H9 (cell line): ENCODE measurements around the gene UCHL1. TPM values are rescaled to one million over a fixed set of nuclear protein-coding genes. Genes with fewer than 3 reads are reported as not detected.

Source experiments
- DNase-seq: peaks from one replicate; pipeline ENCODE4 v3.0.0-alpha.2; 2017
- H2AFZ ChIP-seq: one replicate; pipeline ENCODE4 v1.6.1; 2013; ENCODE audit warnings: mild to moderate bottlenecking, low read length, control low read depth, moderate library complexity
- H2AK5ac ChIP-seq: 2 replicates; pipeline ENCODE4 v1.6.1; 2013; ENCODE audit warnings: low read length, control low read depth, mixed read lengths; ENCODE audit not compliant: insufficient read length
- H2BK120ac ChIP-seq: one replicate; pipeline ENCODE4 v1.6.1; 2013; ENCODE audit warnings: low read depth, mild to moderate bottlenecking, low read length, control low read depth, inconsistent platforms; ENCODE audit not compliant: poor library complexity, severe bottlenecking
- H2BK12ac ChIP-seq: 2 replicates; pipeline ENCODE4 v1.6.1; 2013; ENCODE audit warnings: low read length, control low read depth, mixed read lengths, low read depth; ENCODE audit not compliant: insufficient read length
- H2BK15ac ChIP-seq: 2 replicates; pipeline ENCODE4 v1.6.1; 2013; ENCODE audit warnings: low read depth, low read length, control low read depth
- H2BK20ac ChIP-seq: one replicate; pipeline ENCODE4 v1.6.1; 2013; ENCODE audit warnings: low read depth, mild to moderate bottlenecking, low read length, control low read depth, inconsistent platforms; ENCODE audit not compliant: poor library complexity, severe bottlenecking
- H2BK5ac ChIP-seq: 2 replicates; pipeline ENCODE4 v1.6.1; 2013; ENCODE audit warnings: low read length, control low read depth, mixed read lengths; ENCODE audit not compliant: insufficient read length
- H3K14ac ChIP-seq: 2 replicates; pipeline ENCODE4 v1.6.1; 2013; ENCODE audit warnings: low read length, control low read depth; ENCODE audit not compliant: insufficient read depth
- H3K18ac ChIP-seq: 2 replicates; pipeline ENCODE4 v1.6.1; 2013; ENCODE audit warnings: low read depth, mild to moderate bottlenecking, mixed read lengths, low read length, control low read depth; ENCODE audit not compliant: insufficient read length
- H3K23ac ChIP-seq: 2 replicates; pipeline ENCODE4 v1.6.1; 2013; ENCODE audit warnings: low read length, control low read depth, mixed read lengths, low read depth; ENCODE audit not compliant: insufficient read length
- H3K23me2 ChIP-seq: 2 replicates; pipeline ENCODE4 v1.6.1; 2013; ENCODE audit warnings: low read depth, mild to moderate bottlenecking, mixed read lengths, low read length, control low read depth; ENCODE audit not compliant: insufficient read length, poor library complexity, severe bottlenecking
- H3K27ac ChIP-seq: 2 replicates; pipeline ENCODE4 v1.5.1; 2013; ENCODE audit warnings: low read length, control low read depth, mixed read lengths, low read depth; ENCODE audit not compliant: insufficient read length
- H3K27me3 ChIP-seq: 2 replicates; pipeline ENCODE4 v1.6.1; 2013; ENCODE audit warnings: low read length, control low read depth, inconsistent platforms; ENCODE audit not compliant: insufficient read depth
- H3K4ac ChIP-seq: 2 replicates; pipeline ENCODE4 v1.6.1; 2013; ENCODE audit warnings: low read depth, mild to moderate bottlenecking, control low read depth, inconsistent platforms, low read length, moderate library complexity
- H3K4me1 ChIP-seq: 2 replicates; pipeline ENCODE4 v1.6.1; 2013; ENCODE audit warnings: low read length, control low read depth, inconsistent platforms; ENCODE audit not compliant: insufficient read depth
- H3K4me2 ChIP-seq: 2 replicates; pipeline ENCODE4 v1.6.1; 2013; ENCODE audit warnings: low read length, control low read depth, mixed read lengths; ENCODE audit not compliant: insufficient read length, insufficient read depth
- H3K56ac ChIP-seq: 2 replicates; pipeline ENCODE4 v1.6.1; 2013; ENCODE audit warnings: low read depth, mild to moderate bottlenecking, mixed read lengths, low read length, control low read depth; ENCODE audit not compliant: insufficient read length
- H3K79me1 ChIP-seq: 2 replicates; pipeline ENCODE4 v1.6.1; 2013; ENCODE audit warnings: low read depth, mild to moderate bottlenecking, moderate library complexity, low read length, control low read depth, inconsistent platforms; ENCODE audit not compliant: insufficient read depth, poor library complexity, severe bottlenecking
- H3K79me2 ChIP-seq: 2 replicates; pipeline ENCODE4 v1.6.1; 2013; ENCODE audit warnings: low read length, control low read depth, inconsistent platforms; ENCODE audit not compliant: insufficient read depth
- H3K9ac ChIP-seq: 2 replicates; pipeline ENCODE4 v1.6.1; 2013; ENCODE audit warnings: low read length, control low read depth, mixed read lengths; ENCODE audit not compliant: insufficient read length; ENCODE audit errors: extremely low read depth
- H3K9me3 ChIP-seq: one replicate; pipeline ENCODE4 v1.6.1; 2013; ENCODE audit warnings: low read depth, low read length, inconsistent platforms; ENCODE audit not compliant: control insufficient read depth
- H3T11ph ChIP-seq: one replicate; pipeline ENCODE4 v1.6.1; 2013; ENCODE audit warnings: mild to moderate bottlenecking, low read length, control low read depth, inconsistent platforms
- H4K20me1 ChIP-seq: one replicate; pipeline ENCODE4 v1.6.1; 2013; ENCODE audit not compliant: control insufficient read depth, insufficient read length, insufficient read depth
- H4K5ac ChIP-seq: 2 replicates; pipeline ENCODE4 v1.6.1; 2013; ENCODE audit warnings: low read depth, mild to moderate bottlenecking, mixed read lengths, low read length, control low read depth; ENCODE audit not compliant: insufficient read length
- H4K8ac ChIP-seq: replicated peaks from 2 replicates; pipeline ENCODE4 v1.6.1; 2013; ENCODE audit warnings: low read length, control low read depth, mixed read lengths, low read depth; ENCODE audit not compliant: insufficient read length
- H4K91ac ChIP-seq: 2 replicates; pipeline ENCODE4 v1.6.1; 2013; ENCODE audit warnings: low read depth, mild to moderate bottlenecking, moderate library complexity, mixed read lengths, low read length, control low read depth; ENCODE audit not compliant: insufficient read length
- H3K27ac Mint-ChIP-seq, 3 experiments: 2 replicates in 2 of 3; 3 replicates in 1 of 3; pipeline ENCODE4 v1.8.0; 2020 to 2021; ENCODE audit warnings: mixed read lengths in 3 of 3, mild to moderate bottlenecking in 1 of 3, moderate library complexity in 1 of 3
- H3K27me3 Mint-ChIP-seq: 2 replicates; pipeline ENCODE4 v1.8.0; 2021; ENCODE audit warnings: low read depth, mild to moderate bottlenecking, moderate library complexity, mixed read lengths
- H3K36me3 Mint-ChIP-seq, 3 experiments: 2 replicates in 2 of 3; 3 replicates in 1 of 3; pipeline ENCODE4 v1.8.0; 2020 to 2021; ENCODE audit warnings: low read depth in 3 of 3, mixed read lengths in 3 of 3; ENCODE audit not compliant: insufficient read depth in 1 of 3
- H3K4me1 Mint-ChIP-seq, 2 experiments: 2 replicates each; pipeline ENCODE4 v1.8.0; 2020; ENCODE audit warnings: mixed read lengths in 2 of 2
- H3K4me3 Mint-ChIP-seq, 2 experiments: 2 replicates in 1 of 2; 3 replicates in 1 of 2; pipeline ENCODE4 v1.8.0; 2020 to 2021; ENCODE audit warnings: mild to moderate bottlenecking in 2 of 2, mixed read lengths in 2 of 2, moderate library complexity in 1 of 2
- H3K9me3 Mint-ChIP-seq, 2 experiments: 2 replicates in 1 of 2; 3 replicates in 1 of 2; pipeline ENCODE4 v1.8.0; 2020; ENCODE audit warnings: mild to moderate bottlenecking in 2 of 2, mixed read lengths in 2 of 2, moderate library complexity in 1 of 2
- WGBS: extraction: QIAGEN DNeasy Blood & Tissue Kit; methylation state at CpG from one replicate; pipeline ENCODE4 v1.1.7; 2013; ENCODE audit warnings: missing lambda C conversion rate, low lambda C conversion rate, mixed read lengths; ENCODE audit not compliant: insufficient read length; ENCODE audit errors: extremely low coverage; 5-methylcytosine and 5-hydroxymethylcytosine counted together
- total RNA-seq: library from RNA; stranded (reverse); gene quantifications from 2 replicates; pipeline ENCODE4 v1.2.1, GENCODE V29; 2021
- TF ChIP-seq, protein P1 (sequence below): fragments of 200-600 bp; sonication (generic); conservative IDR thresholded peaks from 3 replicates; pipeline ENCODE4 v1.8.0; 2021; ENCODE audit warnings: antibody characterized with exemption, mild to moderate bottlenecking

Gene UCHL1
- total RNA-seq, 1 experiment from 2014 or later, result 513 TPM

DNA sequence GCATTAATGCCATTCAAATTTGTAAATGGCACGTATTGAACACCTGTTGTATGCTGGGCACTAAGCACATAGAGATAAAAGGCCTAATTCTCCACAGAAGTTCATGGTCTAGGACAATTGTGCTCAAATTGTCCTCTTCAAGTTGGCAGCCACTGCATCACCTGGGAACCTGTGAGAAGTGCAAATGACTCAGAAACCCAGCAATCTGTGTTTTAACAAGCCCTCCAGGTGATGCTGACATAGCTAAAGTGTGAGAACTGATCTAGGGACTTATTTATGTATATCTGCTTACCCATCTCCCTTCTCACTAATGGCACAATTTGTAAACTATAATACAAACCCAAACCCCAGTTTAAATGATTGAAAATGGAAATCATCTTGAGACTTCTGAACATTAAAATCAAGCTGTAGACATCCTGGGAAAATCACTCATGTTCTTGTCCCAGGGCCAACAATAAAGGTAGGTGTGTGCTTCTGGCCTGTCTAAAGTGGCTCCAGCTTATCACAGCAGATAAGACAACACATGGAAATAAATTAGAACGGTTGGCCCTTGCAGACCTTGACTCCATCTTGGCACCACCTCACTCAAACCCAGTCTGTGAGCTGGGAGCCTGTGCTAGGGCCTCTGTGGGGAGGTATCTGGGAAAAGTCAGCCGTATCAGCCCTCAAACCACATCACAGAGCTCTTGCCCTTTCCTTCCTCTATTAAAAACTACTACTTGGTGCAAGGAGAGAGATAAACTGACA lies 46.8 kb downstream of the UCHL1 start:
- no peak overlapping the region for H2BK5ac ChIP-seq
- no peak overlapping the region for H2BK120ac ChIP-seq
- TF ChIP-seq, protein P1, sequence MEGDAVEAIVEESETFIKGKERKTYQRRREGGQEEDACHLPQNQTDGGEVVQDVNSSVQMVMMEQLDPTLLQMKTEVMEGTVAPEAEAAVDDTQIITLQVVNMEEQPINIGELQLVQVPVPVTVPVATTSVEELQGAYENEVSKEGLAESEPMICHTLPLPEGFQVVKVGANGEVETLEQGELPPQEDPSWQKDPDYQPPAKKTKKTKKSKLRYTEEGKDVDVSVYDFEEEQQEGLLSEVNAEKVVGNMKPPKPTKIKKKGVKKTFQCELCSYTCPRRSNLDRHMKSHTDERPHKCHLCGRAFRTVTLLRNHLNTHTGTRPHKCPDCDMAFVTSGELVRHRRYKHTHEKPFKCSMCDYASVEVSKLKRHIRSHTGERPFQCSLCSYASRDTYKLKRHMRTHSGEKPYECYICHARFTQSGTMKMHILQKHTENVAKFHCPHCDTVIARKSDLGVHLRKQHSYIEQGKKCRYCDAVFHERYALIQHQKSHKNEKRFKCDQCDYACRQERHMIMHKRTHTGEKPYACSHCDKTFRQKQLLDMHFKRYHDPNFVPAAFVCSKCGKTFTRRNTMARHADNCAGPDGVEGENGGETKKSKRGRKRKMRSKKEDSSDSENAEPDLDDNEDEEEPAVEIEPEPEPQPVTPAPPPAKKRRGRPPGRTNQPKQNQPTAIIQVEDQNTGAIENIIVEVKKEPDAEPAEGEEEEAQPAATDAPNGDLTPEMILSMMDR, result no peak
- no peak overlapping the region for H2BK20ac ChIP-seq
- no CpG with 5 or more reads among the region's 3 CpGs for WGBS
- peaks cover 2% of the 10 kb centered on the region; the same call in 1 of the 2 replicates for H3K27me3 Mint-ChIP-seq
- H3K9me3 ChIP-seq, result no peaks in the 10 kb centered on the region
- H3K9ac ChIP-seq, result no peak overlapping the region
- peaks cover 2 to 4% of the 10 kb centered on the region in 2 experiments; a peak in 1 of 4 replicates for H3K4me1 Mint-ChIP-seq
- no peaks in the 10 kb centered on the region for H3K79me1 ChIP-seq
- no peak overlapping the region for H4K91ac ChIP-seq
- H3K4me3 Mint-ChIP-seq, result no peak overlapping the region
- H4K20me1 ChIP-seq, result no peaks in the 10 kb centered on the region
- no peaks in the 10 kb centered on the region for H3K27me3 ChIP-seq
- H2AFZ ChIP-seq, result no peak overlapping the region
- no peak overlapping the region for H2BK15ac ChIP-seq
- no peak overlapping the region for H4K5ac ChIP-seq
- H3K23me2 ChIP-seq, result no peaks in the 10 kb centered on the region
- no peak for DNase-seq
- H3K56ac ChIP-seq, result no peak overlapping the region
- H3T11ph ChIP-seq, result no peak overlapping the region
- no peak overlapping the region for H3K27ac Mint-ChIP-seq
- H3K9me3 Mint-ChIP-seq, result no peaks in the 10 kb centered on the region; a peak in 2 of 5 replicates
- no peak overlapping the region for H3K14ac ChIP-seq
- H3K4me1 ChIP-seq, result no peaks in the 10 kb centered on the region
- H3K4me2 ChIP-seq, result no peak overlapping the region
- H4K8ac ChIP-seq, result no peak overlapping the region
- H3K23ac ChIP-seq, result no peak overlapping the region
- H2BK12ac ChIP-seq, result no peak overlapping the region
- no peak overlapping the region for H3K18ac ChIP-seq
- H3K4ac ChIP-seq, result no peak overlapping the region
- H2AK5ac ChIP-seq, result no peak overlapping the region
- no peak overlapping the region for H3K27ac ChIP-seq
- H3K79me2 ChIP-seq, result no peaks in the 10 kb centered on the region
- H3K36me3 Mint-ChIP-seq, result no peaks in the 10 kb centered on the region; a peak in 1 of 7 replicates
